Panc1 (cell line): ENCODE results near the gene PLEKHG4B. TPM values are rescaled to one million over a fixed set of nuclear protein-coding genes. Genes with fewer than 3 reads are reported as not detected.

Source experiments
- ATAC-seq: fragments of 200-7000 bp; cut with Tn5 transposase; 2 replicates; pipeline ENCODE4 v1.9.1; 2020; ENCODE audit warnings: mild to moderate bottlenecking, moderate library complexity
- BruUV-seq: library from RNA; stranded (reverse); fragments of 400-500 nt; replicated peaks from 2 replicates; lab custom pipeline; 2021; lab: Mats Ljungman, UMichigan
- CTCF ChIA-PET: fragments of 300-600 bp; sonication (Branson Sonifier 250); formaldehyde crosslinking; loops from one replicate; lab custom pipeline; 2022; ENCODE audit warnings: antibody characterized with exemption; lab: Charles Lee
- POLR2A ChIA-PET: fragments of 300-600 bp; sonication (Branson Sonifier 250); formaldehyde crosslinking; loops from one replicate; lab custom pipeline; 2022; ENCODE audit warnings: antibody characterized with exemption; lab: Charles Lee
- DNase-seq: peaks from one replicate; pipeline ENCODE4 v3.0.0-alpha.2; 2010; ENCODE audit warnings: low read depth, low spot score
- H3K27ac ChIP-seq: 2 replicates; pipeline ENCODE4 v1.5.1; 2011; ENCODE audit warnings: mild to moderate bottlenecking, low read length, inconsistent platforms
- H3K27me3 ChIP-seq: fragments of 200-500 bp; sonication (Bioruptor generic); 2 replicates; pipeline ENCODE4 v1.6.0; 2014; ENCODE audit warnings: low read length, inconsistent platforms; ENCODE audit not compliant: control insufficient read depth, insufficient read depth
- H3K36me3 ChIP-seq: fragments of 200-500 bp; sonication (Bioruptor generic); 2 replicates; pipeline ENCODE4 v1.5.1; 2014; ENCODE audit warnings: inconsistent platforms, mild to moderate bottlenecking, low read length, moderate library complexity; ENCODE audit not compliant: control insufficient read depth, insufficient read depth
- H3K4me1 ChIP-seq: 2 replicates; pipeline ENCODE4 v1.5.1; 2011; ENCODE audit warnings: inconsistent platforms, mild to moderate bottlenecking, low read length, moderate library complexity; ENCODE audit not compliant: control insufficient read depth, insufficient read depth
- H3K4me3 ChIP-seq, 2 experiments: 2 replicates each; pipeline ENCODE4 v1.5.1; 2011 to 2012; ENCODE audit warnings: low read depth in 2 of 2, low read length in 2 of 2, mild to moderate bottlenecking in 2 of 2, inconsistent platforms in 1 of 2, moderate library complexity in 1 of 2
- H3K9me3 ChIP-seq: fragments of 200-500 bp; sonication (Bioruptor generic); 2 replicates; pipeline ENCODE4 v1.5.1; 2014; ENCODE audit warnings: low read depth, mild to moderate bottlenecking, inconsistent platforms, low read length, moderate library complexity; ENCODE audit not compliant: control insufficient read depth, insufficient read depth
- CTCF ChIP-seq: fragments of 450-650 bp; IDR thresholded peaks from 2 replicates; pipeline ENCODE4 v1.5.1; 2017; ENCODE audit warnings: mild to moderate bottlenecking
- POLR2AphosphoS5 ChIP-seq: IDR thresholded peaks from 2 replicates; pipeline ENCODE4 v1.6.1; 2012; ENCODE audit warnings: mild to moderate bottlenecking, low read depth, low read length, moderate library complexity
- SIN3A ChIP-seq: IDR thresholded peaks from 2 replicates; pipeline ENCODE4 v1.6.1; 2012; ENCODE audit warnings: low read depth, mild to moderate bottlenecking, low read length, moderate library complexity, borderline replicate concordance; ENCODE audit not compliant: insufficient read depth
- TCF7L2 ChIP-seq: IDR thresholded peaks from 2 replicates; pipeline ENCODE4 v1.6.1; 2011; ENCODE audit warnings: mild to moderate bottlenecking, low read depth, low read length, inconsistent platforms
- in situ Hi-C: cut with HindIII; loops from 2 replicates; pipeline ENCODE4 v1.10.0; 2016; ENCODE audit warnings: low sequenced_read_pairs, low pct_unique_long_range_greater_than_20kb
- intact Hi-C: fragments of 100-400 bp; cut with micrococcal nuclease; formaldehyde crosslinking; loops from one replicate; pipeline ENCODE4 v1.10.0; 2022; ENCODE audit not compliant: unreplicated experiment
- total RNA-seq: library from RNA; stranded (reverse); gene quantifications from one replicate; pipeline ENCODE4 v1.2.1, GENCODE V29; 2021; ENCODE audit not compliant: unreplicated experiment
- TF ChIP-seq, protein P1 (sequence below), 2 experiments: IDR thresholded peaks; 2 replicates each; pipeline ENCODE4 v1.6.1; 2011 to 2012; ENCODE audit warnings: low read depth in 2 of 2, control low read depth in 1 of 2, low read length in 1 of 2, mild to moderate bottlenecking in 1 of 2, moderate library complexity in 1 of 2; ENCODE audit not compliant: insufficient read depth in 1 of 2

The PLEKHG4B gene
- total RNA-seq, 1 experiment from 2014 or later: 8.9 TPM

GRCh38 chr5:189486-189885 lies 97.5 kb downstream of the PLEKHG4B start:
- Histone ChIP-seq H3K27me3 (no peaks in the 10 kb centered on the region), H3K4me3 (no peak overlapping the region), H3K9me3 (no peaks in the 10 kb centered on the region), H3K4me1 (peaks cover 47% of the 10 kb centered on the region), H3K36me3 (no peaks in the 10 kb centered on the region), H3K27ac (peak overlapping the region; percentile 68)
- intact Hi-C loops: no loop called here
- ChIA-PET POLR2A (no interaction called here), CTCF (no interaction called here)
- DNase-seq (no peak), ATAC-seq (no peak)
- in situ Hi-C loops: no loop called here
- TF ChIP-seq POLR2AphosphoS5 (no peak), SIN3A (no peak), TCF7L2 (no peak), CTCF (no peak)
- TF ChIP-seq, protein P1, sequence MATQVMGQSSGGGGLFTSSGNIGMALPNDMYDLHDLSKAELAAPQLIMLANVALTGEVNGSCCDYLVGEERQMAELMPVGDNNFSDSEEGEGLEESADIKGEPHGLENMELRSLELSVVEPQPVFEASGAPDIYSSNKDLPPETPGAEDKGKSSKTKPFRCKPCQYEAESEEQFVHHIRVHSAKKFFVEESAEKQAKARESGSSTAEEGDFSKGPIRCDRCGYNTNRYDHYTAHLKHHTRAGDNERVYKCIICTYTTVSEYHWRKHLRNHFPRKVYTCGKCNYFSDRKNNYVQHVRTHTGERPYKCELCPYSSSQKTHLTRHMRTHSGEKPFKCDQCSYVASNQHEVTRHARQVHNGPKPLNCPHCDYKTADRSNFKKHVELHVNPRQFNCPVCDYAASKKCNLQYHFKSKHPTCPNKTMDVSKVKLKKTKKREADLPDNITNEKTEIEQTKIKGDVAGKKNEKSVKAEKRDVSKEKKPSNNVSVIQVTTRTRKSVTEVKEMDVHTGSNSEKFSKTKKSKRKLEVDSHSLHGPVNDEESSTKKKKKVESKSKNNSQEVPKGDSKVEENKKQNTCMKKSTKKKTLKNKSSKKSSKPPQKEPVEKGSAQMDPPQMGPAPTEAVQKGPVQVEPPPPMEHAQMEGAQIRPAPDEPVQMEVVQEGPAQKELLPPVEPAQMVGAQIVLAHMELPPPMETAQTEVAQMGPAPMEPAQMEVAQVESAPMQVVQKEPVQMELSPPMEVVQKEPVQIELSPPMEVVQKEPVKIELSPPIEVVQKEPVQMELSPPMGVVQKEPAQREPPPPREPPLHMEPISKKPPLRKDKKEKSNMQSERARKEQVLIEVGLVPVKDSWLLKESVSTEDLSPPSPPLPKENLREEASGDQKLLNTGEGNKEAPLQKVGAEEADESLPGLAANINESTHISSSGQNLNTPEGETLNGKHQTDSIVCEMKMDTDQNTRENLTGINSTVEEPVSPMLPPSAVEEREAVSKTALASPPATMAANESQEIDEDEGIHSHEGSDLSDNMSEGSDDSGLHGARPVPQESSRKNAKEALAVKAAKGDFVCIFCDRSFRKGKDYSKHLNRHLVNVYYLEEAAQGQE (IDR thresholded peaks at IDR 0.05; ENCODE audit: insufficient read depth in 1 of 2, low read depth in 2 of 2, low read length in 1 of 2): no peak
- BruUV-seq: no TSS peak

GRCh38 chr5:189976-190365 lies 98.0 kb downstream of the PLEKHG4B start:
- no peaks in the 10 kb centered on the region for H3K27me3 ChIP-seq
- in situ Hi-C loops (no loop called here), intact Hi-C loops (no loop called here)
- H3K4me3 ChIP-seq: no peak overlapping the region
- no TSS peak for BruUV-seq
- no peaks in the 10 kb centered on the region for H3K36me3 ChIP-seq
- H3K27ac ChIP-seq: peak overlapping the region; percentile 68
- ChIA-PET POLR2A (no interaction called here), CTCF (no interaction called here)
- H3K9me3 ChIP-seq: no peaks in the 10 kb centered on the region
- DNase-seq (no peak), ATAC-seq (peak; percentile 20)
- peaks cover 47% of the 10 kb centered on the region for H3K4me1 ChIP-seq
- TF ChIP-seq, protein P1 (IDR thresholded peaks at IDR 0.05; ENCODE audit: insufficient read depth in 1 of 2, low read depth in 2 of 2, low read length in 1 of 2): no peak
- no peak for TF ChIP-seq CTCF
